SK-N-SH (cell line): Measurements from ENCODE around the gene CKS1B. TPM values are rescaled to one million over a fixed set of nuclear protein-coding genes. Genes with fewer than 3 reads are reported as not detected.

Source experiments
- CTCF ChIA-PET: fragments of 300-600, 350-600 bp; formaldehyde crosslinking; extraction: SDS; loops from one replicate; lab custom pipeline; 2021; lab: Yijun Ruan, JAX
- POLR2A ChIA-PET: fragments of 350-600 bp; sonication (Branson Sonifier 250); formaldehyde crosslinking; extraction: SDS; loops from one replicate; lab custom pipeline; 2020; ENCODE audit warnings: antibody characterized with exemption, inconsistent platforms; lab: Yijun Ruan, JAX
- DNase-seq: peaks from one replicate; pipeline ENCODE4 v3.0.0; 2012
- H2AFZ ChIP-seq: fragments of 200-600 bp; sonication (generic); 2 replicates; pipeline ENCODE4 v1.8.1; 2016; ENCODE audit warnings: antibody characterized with exemption, mild to moderate bottlenecking, low read depth
- H3F3A ChIP-seq: fragments of 200-600 bp; sonication (generic); replicated peaks from 2 replicates; pipeline ENCODE3; 2016; ENCODE audit warnings: antibody characterized with exemption, mild to moderate bottlenecking; ENCODE audit not compliant: insufficient read depth
- H3K27ac ChIP-seq, 2 experiments: fragments of 200-500 bp in 1 of 2; fragments of 200-600 bp in 1 of 2; sonication (Bioruptor generic) in 1 of 2; sonication (generic), shearing (Covaris generic) in 1 of 2; 2 replicates each; pipeline versions ENCODE4 v1.5.1 to v1.6.1; 2014 to 2016; ENCODE audit warnings: low read depth in 2 of 2, inconsistent platforms in 1 of 2, low read length in 1 of 2, mild to moderate bottlenecking in 1 of 2, mixed read lengths in 1 of 2
- H3K27me3 ChIP-seq: fragments of 200-600 bp; sonication (generic), shearing (Covaris generic); 2 replicates; pipeline ENCODE4 v1.6.1; 2016; ENCODE audit warnings: mixed run types; ENCODE audit not compliant: insufficient read depth
- H3K36me3 ChIP-seq, 2 experiments: fragments of 200-500 bp in 1 of 2; fragments of 200-600 bp in 1 of 2; sonication (Bioruptor generic) in 1 of 2; sonication (generic) in 1 of 2; replicated peaks in 1 of 2; 2 replicates each; pipeline versions ENCODE3 to v1.5.1; 2014 to 2016; ENCODE audit warnings: low read length in 1 of 2, mild to moderate bottlenecking in 1 of 2; ENCODE audit not compliant: insufficient read depth in 2 of 2, control insufficient read depth in 1 of 2
- H3K4me1 ChIP-seq, 2 experiments: fragments of 200-500 bp in 1 of 2; fragments of 200-600 bp in 1 of 2; sonication (Bioruptor generic) in 1 of 2; sonication (generic), shearing (Covaris generic) in 1 of 2; 2 replicates each; pipeline versions ENCODE4 v1.5.1 to v1.6.1; 2014 to 2016; ENCODE audit warnings: low read depth in 1 of 2, low read length in 1 of 2, mixed run types in 1 of 2; ENCODE audit not compliant: insufficient read depth in 2 of 2, control insufficient read depth in 1 of 2
- H3K4me2 ChIP-seq: fragments of 200-600 bp; sonication (generic), shearing (Covaris generic); 2 replicates; pipeline ENCODE4 v1.6.1; 2017; ENCODE audit warnings: mixed run types
- H3K4me3 ChIP-seq, 2 experiments: fragments of 200-500 bp in 1 of 2; fragments of 200-600 bp in 1 of 2; sonication (Bioruptor generic) in 1 of 2; sonication (generic), shearing (Covaris generic) in 1 of 2; 2 replicates each; pipeline versions ENCODE4 v1.5.1 to v1.8.1; 2014 to 2016; ENCODE audit warnings: low read depth in 2 of 2, inconsistent platforms in 1 of 2, low read length in 1 of 2, mild to moderate bottlenecking in 1 of 2, mixed read lengths in 1 of 2, moderate library complexity in 1 of 2
- H3K79me2 ChIP-seq: fragments of 200-600 bp; sonication (generic); 2 replicates; pipeline ENCODE4 v1.8.1; 2017; ENCODE audit warnings: mild to moderate bottlenecking; ENCODE audit not compliant: insufficient read depth
- H3K9ac ChIP-seq: fragments of 200-600 bp; sonication (generic); 2 replicates; pipeline ENCODE4 v1.6.1; 2017; ENCODE audit warnings: mixed run types
- H3K9me2 ChIP-seq: fragments of 200-600 bp; sonication (generic); 2 replicates; pipeline ENCODE4 v1.6.1; 2017; ENCODE audit warnings: mixed run types
- H3K9me3 ChIP-seq: fragments of 200-600 bp; sonication (generic); 2 replicates; pipeline ENCODE4 v1.6.1; 2017; ENCODE audit warnings: mixed run types, mild to moderate bottlenecking, moderate library complexity
- H4K20me1 ChIP-seq: fragments of 200-600 bp; sonication (generic); 2 replicates; pipeline ENCODE4 v1.6.1; 2017; ENCODE audit warnings: mild to moderate bottlenecking, mixed run types; ENCODE audit not compliant: insufficient read depth
- CHD2 ChIP-seq: fragments of 150-350 bp; IDR thresholded peaks from 2 replicates; pipeline ENCODE4 v1.6.1; 2018; ENCODE audit warnings: low read length; ENCODE audit not compliant: partially characterized antibody
- ELF1 ChIP-seq: IDR thresholded peaks from 2 replicates; pipeline ENCODE4 v1.4.0; 2012
- EZH2phosphoT487 ChIP-seq: fragments of 200-600 bp; sonication (generic); IDR thresholded peaks from 2 replicates; pipeline ENCODE4 v1.6.1; 2017; ENCODE audit warnings: low read depth, mixed run types, mild to moderate bottlenecking, antibody characterized with exemption, moderate library complexity, borderline replicate concordance
- GABPA ChIP-seq: IDR thresholded peaks from 2 replicates; pipeline ENCODE4 v1.4.0; 2012; ENCODE audit warnings: low read depth, mild to moderate bottlenecking
- JUND ChIP-seq: IDR thresholded peaks from 2 replicates; pipeline ENCODE4 v1.4.0; 2012
- NFIC ChIP-seq: IDR thresholded peaks from 2 replicates; pipeline ENCODE4 v1.4.0; 2012; ENCODE audit warnings: borderline replicate concordance
- NRF1 ChIP-seq: IDR thresholded peaks from 2 replicates; pipeline ENCODE4 v1.6.1; 2012; ENCODE audit warnings: low read depth, mild to moderate bottlenecking, low read length
- POLR2AphosphoS5 ChIP-seq: IDR thresholded peaks from 2 replicates; pipeline ENCODE4 v1.6.1; 2012; ENCODE audit warnings: low read depth, low read length
- RAD21 ChIP-seq: IDR thresholded peaks from 2 replicates; pipeline ENCODE4 v1.6.1; 2012; ENCODE audit warnings: mild to moderate bottlenecking, low read length
- TCF12 ChIP-seq: IDR thresholded peaks from 2 replicates; pipeline ENCODE4 v1.4.0; 2012
- TEAD4 ChIP-seq: IDR thresholded peaks from 2 replicates; pipeline ENCODE4 v1.4.0; 2012; ENCODE audit warnings: mild to moderate bottlenecking, borderline replicate concordance; ENCODE audit not compliant: insufficient read depth
- YY1 ChIP-seq: IDR thresholded peaks from 2 replicates; pipeline ENCODE4 v1.4.0; 2012; ENCODE audit warnings: low read depth, mild to moderate bottlenecking
- WGBS: methylation state at CpG from one replicate; pipeline ENCODE4 v1.1.6; 2017; ENCODE audit warnings: low lambda C conversion rate; 5-methylcytosine and 5-hydroxymethylcytosine counted together
- polyA plus RNA-seq, 3 experiments: library from polyadenylated mRNA; depleted of rRNA; stranded (reverse); fragments of >200 nt; gene quantifications; 2 replicates each; pipeline ENCODE4 v1.2.3, GENCODE V29; 2012
- TF ChIP-seq, protein P1 (sequence below): IDR thresholded peaks from 2 replicates; pipeline ENCODE4 v1.4.0; 2012; ENCODE audit warnings: low read depth, borderline replicate concordance
- TF ChIP-seq, protein P2 (sequence below): fragments of 150-350 bp; IDR thresholded peaks from 2 replicates; pipeline ENCODE4 v1.6.1; 2016; ENCODE audit warnings: mild to moderate bottlenecking, low read depth, low read length
- TF ChIP-seq, protein P3 (sequence below): IDR thresholded peaks from 2 replicates; pipeline ENCODE4 v1.6.1; 2012; ENCODE audit warnings: mild to moderate bottlenecking, low read depth, low read length, moderate library complexity
- TF ChIP-seq, protein P4 (sequence below): fragments of 150-350 bp; IDR thresholded peaks from 2 replicates; pipeline ENCODE4 v1.6.1; 2017; ENCODE audit warnings: antibody characterized with exemption, low read length, low read depth, borderline replicate concordance
- TF ChIP-seq, protein P5 (sequence below): IDR thresholded peaks from 2 replicates; pipeline ENCODE4; 2012

CKS1B gene
- polyA plus RNA-seq, 1 of the 3 experiments (the other 2 are of a cell fraction), result 308 TPM

DNA sequence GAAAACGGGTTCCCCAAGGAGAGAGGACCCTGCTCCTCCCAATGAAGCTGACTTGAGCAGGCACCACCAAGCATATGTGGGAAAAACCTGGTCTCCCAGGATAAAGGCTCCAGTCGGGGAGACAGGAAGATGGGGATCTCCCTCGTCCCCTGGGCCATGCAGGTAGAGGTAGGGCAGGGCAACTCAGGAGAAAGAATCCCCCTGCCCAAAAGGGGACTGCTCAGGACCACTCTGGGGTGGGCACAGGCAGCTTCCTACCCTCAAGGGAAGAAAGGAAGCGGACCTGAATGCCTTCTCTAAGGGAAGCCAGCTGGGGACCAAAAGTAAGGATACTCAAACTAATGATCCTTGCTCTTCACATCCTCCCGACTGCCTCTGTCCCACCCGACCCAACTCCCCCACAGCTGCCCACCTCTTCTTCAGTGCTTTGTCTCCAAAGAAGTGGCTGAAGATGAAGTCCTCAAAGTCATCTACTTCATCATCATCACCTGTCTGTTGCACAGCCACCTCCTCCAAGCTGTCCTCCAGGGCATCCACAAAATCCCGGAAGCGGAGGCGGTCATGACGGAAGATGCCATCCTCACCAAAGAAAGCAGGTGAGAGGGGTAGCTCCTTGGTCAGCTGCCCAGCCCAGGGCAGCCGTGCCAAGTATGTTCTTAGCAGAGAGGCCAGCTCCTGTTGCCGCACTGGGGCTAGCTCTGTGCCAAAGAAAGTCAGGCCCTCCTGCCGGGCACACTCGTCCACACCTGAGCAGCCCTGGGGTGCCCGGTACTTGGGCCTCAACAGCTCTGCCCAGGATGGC, 29.1 kb upstream of the CKS1B start:
- Histone ChIP-seq H3K79me2 (no peaks in the 10 kb centered on the region), H2AFZ (no peak overlapping the region), H3K36me3 (peaks cover 0 to 21% of the 10 kb centered on the region in 2 experiments), H3F3A (peaks cover 7% of the 10 kb centered on the region), H4K20me1 (no peaks in the 10 kb centered on the region), H3K27ac (no peak overlapping the region), H3K9me2 (no peaks in the 10 kb centered on the region), H3K9me3 (no peaks in the 10 kb centered on the region), H3K4me1 (peaks cover 4 to 19% of the 10 kb centered on the region in 2 experiments; a peak in 2 of 4 replicates), H3K4me2 (no peak overlapping the region), H3K27me3 (no peaks in the 10 kb centered on the region), H3K4me3 (no peak overlapping the region), H3K9ac (no peak overlapping the region)
- 70% methylated on average over 12 of the region's 15 CpGs for WGBS
- POLR2A ChIA-PET, result interaction anchor here (2.8 kb wide), 1 partner anchor 10 kb away, joined by 10 read pairs; the partner anchor contains the start of gene PBXIP1
- CTCF ChIA-PET, result interaction anchor here (0.8 to 4.9 kb wide), 19 partner anchors 9 to 464 kb away, joined by 3 to 21 read pairs (median 5); partner anchors contain the start of genes KRTCAP2, PMVK and PYGO2
- TF ChIP-seq TCF12 (no peak), RAD21 (no peak), JUND (no peak), POLR2AphosphoS5 (no peak), GABPA (no peak), NRF1 (no peak)
- TF ChIP-seq, protein P1, sequence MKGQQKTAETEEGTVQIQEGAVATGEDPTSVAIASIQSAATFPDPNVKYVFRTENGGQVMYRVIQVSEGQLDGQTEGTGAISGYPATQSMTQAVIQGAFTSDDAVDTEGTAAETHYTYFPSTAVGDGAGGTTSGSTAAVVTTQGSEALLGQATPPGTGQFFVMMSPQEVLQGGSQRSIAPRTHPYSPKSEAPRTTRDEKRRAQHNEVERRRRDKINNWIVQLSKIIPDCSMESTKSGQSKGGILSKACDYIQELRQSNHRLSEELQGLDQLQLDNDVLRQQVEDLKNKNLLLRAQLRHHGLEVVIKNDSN, result no peak
- TF ChIP-seq, protein P2, sequence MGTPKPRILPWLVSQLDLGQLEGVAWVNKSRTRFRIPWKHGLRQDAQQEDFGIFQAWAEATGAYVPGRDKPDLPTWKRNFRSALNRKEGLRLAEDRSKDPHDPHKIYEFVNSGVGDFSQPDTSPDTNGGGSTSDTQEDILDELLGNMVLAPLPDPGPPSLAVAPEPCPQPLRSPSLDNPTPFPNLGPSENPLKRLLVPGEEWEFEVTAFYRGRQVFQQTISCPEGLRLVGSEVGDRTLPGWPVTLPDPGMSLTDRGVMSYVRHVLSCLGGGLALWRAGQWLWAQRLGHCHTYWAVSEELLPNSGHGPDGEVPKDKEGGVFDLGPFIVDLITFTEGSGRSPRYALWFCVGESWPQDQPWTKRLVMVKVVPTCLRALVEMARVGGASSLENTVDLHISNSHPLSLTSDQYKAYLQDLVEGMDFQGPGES, result no peak
- DNase-seq, result no peak

DNA sequence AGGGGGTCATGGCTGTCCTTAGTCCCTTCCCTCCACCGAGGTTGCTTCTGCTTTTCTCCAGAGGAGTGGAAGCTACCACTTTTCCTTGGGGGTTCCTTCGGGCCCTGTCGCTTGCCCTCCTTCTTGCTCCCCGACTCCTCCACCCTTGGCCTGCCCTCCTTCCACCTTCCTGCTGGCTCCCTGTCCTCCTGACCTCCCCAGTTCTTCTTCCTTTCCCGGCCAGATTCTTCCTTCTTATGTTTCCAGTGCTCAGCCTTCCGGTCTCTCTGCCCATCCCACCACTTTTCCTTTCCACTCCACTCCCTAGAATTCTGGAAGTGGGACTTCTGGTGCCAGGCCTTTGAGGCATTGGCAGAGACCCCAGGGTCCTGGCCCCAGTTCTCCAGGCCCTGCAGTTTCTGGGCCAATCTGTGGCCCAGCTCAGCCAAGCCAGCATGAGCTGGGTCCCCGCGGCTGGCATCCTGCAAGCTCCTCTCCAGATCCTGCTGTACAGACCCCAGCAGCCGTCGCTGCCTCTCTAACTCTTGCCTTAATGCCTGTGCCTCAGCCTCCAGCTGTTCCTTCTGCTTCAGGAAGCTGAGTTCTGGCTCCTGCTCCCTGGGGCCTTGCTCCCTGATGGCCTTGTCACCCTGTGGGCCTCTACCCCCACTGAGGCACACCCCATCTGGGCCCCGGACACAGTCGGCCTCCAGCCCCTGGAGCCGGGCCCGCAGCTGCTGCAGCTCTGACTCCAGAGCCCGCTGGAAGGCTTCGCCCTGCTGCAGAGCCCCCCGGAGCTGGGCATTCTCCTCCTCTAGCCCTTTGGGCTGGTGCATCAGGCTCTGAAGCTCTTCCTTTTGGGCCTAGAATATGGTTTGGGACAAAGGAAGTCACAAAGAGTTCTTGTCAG, 28.3 kb upstream of the CKS1B start:
- 85% methylated on average over 15 of the region's 17 CpGs for WGBS
- Histone ChIP-seq H3K79me2 (no peaks in the 10 kb centered on the region), H3K4me3 (no peak overlapping the region), H3K9me3 (no peaks in the 10 kb centered on the region), H3K36me3 (peaks cover 0 to 25% of the 10 kb centered on the region in 2 experiments), H3K9me2 (no peaks in the 10 kb centered on the region), H3K9ac (no peak overlapping the region), H3K27ac (no peak overlapping the region), H3F3A (peaks cover 7% of the 10 kb centered on the region), H2AFZ (no peak overlapping the region), H4K20me1 (no peaks in the 10 kb centered on the region), H3K27me3 (no peaks in the 10 kb centered on the region), H3K4me1 (peaks cover 0 to 11% of the 10 kb centered on the region in 2 experiments; a peak in 1 of 4 replicates), H3K4me2 (no peak overlapping the region)
- ChIA-PET POLR2A (interaction anchor here (2.8 kb wide), 1 partner anchor 9 kb away, joined by 10 read pairs; the partner anchor contains the start of gene PBXIP1), CTCF (interaction anchor here (0.8 to 4.9 kb wide), 14 partner anchors 10 to 465 kb away, joined by 3 to 21 read pairs (median 4); partner anchors contain the start of genes PMVK and PYGO2)
- no peak for DNase-seq
- TF ChIP-seq YY1 (no peak), RAD21 (no peak), GABPA (no peak), CHD2 (no peak), TEAD4 (no peak), NFIC (no peak), ELF1 (no peak), EZH2phosphoT487 (no peak)
- TF ChIP-seq, protein P3, sequence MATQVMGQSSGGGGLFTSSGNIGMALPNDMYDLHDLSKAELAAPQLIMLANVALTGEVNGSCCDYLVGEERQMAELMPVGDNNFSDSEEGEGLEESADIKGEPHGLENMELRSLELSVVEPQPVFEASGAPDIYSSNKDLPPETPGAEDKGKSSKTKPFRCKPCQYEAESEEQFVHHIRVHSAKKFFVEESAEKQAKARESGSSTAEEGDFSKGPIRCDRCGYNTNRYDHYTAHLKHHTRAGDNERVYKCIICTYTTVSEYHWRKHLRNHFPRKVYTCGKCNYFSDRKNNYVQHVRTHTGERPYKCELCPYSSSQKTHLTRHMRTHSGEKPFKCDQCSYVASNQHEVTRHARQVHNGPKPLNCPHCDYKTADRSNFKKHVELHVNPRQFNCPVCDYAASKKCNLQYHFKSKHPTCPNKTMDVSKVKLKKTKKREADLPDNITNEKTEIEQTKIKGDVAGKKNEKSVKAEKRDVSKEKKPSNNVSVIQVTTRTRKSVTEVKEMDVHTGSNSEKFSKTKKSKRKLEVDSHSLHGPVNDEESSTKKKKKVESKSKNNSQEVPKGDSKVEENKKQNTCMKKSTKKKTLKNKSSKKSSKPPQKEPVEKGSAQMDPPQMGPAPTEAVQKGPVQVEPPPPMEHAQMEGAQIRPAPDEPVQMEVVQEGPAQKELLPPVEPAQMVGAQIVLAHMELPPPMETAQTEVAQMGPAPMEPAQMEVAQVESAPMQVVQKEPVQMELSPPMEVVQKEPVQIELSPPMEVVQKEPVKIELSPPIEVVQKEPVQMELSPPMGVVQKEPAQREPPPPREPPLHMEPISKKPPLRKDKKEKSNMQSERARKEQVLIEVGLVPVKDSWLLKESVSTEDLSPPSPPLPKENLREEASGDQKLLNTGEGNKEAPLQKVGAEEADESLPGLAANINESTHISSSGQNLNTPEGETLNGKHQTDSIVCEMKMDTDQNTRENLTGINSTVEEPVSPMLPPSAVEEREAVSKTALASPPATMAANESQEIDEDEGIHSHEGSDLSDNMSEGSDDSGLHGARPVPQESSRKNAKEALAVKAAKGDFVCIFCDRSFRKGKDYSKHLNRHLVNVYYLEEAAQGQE, result no peak
- TF ChIP-seq, protein P4, sequence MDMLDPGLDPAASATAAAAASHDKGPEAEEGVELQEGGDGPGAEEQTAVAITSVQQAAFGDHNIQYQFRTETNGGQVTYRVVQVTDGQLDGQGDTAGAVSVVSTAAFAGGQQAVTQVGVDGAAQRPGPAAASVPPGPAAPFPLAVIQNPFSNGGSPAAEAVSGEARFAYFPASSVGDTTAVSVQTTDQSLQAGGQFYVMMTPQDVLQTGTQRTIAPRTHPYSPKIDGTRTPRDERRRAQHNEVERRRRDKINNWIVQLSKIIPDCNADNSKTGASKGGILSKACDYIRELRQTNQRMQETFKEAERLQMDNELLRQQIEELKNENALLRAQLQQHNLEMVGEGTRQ, result no peak
- TF ChIP-seq, protein P5, sequence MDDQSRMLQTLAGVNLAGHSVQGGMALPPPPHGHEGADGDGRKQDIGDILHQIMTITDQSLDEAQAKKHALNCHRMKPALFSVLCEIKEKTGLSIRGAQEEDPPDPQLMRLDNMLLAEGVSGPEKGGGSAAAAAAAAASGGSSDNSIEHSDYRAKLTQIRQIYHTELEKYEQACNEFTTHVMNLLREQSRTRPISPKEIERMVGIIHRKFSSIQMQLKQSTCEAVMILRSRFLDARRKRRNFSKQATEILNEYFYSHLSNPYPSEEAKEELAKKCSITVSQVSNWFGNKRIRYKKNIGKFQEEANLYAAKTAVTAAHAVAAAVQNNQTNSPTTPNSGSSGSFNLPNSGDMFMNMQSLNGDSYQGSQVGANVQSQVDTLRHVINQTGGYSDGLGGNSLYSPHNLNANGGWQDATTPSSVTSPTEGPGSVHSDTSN, result no peak
